ENCODE results near the gene SLC7A14.

SLC7A14 gene

DNA sequence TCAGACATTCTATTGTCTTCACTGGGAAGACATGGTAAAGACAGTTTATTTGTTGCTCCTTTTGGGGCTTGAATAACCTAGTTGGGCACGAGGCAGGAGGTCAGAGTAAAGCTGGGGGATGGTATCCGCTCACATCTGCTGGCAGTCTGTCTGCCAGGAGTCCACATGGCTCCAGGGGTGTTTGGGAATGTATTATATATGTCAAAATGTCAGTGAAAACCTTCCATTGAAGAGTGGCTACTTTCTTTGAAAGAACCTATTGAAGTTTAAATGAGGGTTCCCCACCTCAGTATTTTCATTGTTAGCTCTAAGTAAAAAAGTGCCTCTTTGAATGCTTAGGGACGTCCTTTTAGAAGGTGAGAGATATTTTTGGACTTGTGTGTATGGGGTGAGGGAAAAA is 98.8 kb downstream of the SLC7A14 start:
- TF ChIP-seq, protein P1, sequence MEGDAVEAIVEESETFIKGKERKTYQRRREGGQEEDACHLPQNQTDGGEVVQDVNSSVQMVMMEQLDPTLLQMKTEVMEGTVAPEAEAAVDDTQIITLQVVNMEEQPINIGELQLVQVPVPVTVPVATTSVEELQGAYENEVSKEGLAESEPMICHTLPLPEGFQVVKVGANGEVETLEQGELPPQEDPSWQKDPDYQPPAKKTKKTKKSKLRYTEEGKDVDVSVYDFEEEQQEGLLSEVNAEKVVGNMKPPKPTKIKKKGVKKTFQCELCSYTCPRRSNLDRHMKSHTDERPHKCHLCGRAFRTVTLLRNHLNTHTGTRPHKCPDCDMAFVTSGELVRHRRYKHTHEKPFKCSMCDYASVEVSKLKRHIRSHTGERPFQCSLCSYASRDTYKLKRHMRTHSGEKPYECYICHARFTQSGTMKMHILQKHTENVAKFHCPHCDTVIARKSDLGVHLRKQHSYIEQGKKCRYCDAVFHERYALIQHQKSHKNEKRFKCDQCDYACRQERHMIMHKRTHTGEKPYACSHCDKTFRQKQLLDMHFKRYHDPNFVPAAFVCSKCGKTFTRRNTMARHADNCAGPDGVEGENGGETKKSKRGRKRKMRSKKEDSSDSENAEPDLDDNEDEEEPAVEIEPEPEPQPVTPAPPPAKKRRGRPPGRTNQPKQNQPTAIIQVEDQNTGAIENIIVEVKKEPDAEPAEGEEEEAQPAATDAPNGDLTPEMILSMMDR (IDR thresholded peaks at IDR 0.05; ENCODE audit: low read depth, low read length, missing control alignments): no peak
- no peak for DNase-seq (ENCODE audit: low read depth)
- no peak overlapping the region for H3K4me3 ChIP-seq (ENCODE audit: low read depth, low read length)

DNA sequence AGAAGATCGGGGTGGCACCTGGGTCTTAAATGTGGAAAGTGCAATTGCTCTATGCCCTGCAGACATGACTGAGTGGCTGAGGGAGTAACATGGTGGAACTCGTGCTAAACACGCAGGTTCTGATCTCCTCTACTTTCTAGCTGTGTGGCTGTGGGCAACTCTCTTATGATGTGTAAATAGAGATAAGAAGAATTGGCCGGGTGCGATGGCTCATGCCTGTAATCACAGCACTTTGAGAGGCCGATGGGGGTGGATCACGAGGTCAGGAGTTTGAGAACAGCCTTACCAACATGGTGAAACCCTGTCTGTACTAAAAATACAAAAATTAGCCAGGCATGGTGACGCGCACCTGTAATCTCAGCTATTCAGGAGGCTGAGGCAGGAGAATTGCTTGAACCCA is 99.5 kb downstream of the SLC7A14 start:
- DNase-seq (ENCODE audit: low read depth): no peak
- TF ChIP-seq, protein P1 (IDR thresholded peaks at IDR 0.05; ENCODE audit: low read depth, low read length, missing control alignments): no peak
- no peak overlapping the region for H3K4me3 ChIP-seq (ENCODE audit: low read depth, low read length)

DNA sequence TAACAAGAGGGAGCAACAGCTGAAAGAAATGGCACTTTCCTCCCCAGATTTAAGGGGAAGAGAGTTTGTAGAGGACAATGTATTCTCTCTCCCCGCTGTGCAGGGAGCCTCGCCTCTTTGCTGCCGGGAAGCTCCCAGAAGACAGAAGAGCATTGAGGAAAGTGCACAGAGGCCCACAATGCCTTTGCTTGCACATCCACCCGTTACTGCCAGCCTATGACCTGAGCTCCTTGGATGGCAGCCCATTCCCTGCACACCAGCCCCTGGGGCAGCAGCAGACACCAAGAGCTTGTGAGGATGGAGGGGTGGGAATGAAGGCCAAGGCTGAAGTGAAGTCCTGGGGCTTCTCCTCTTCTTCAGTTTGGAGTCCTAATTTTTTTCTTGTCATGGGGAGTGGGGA is 100.2 kb downstream of the SLC7A14 start:
- no peak overlapping the region for H3K4me3 ChIP-seq (ENCODE audit: low read depth, low read length)
- no peak for DNase-seq (ENCODE audit: low read depth)
- TF ChIP-seq, protein P1 (IDR thresholded peaks at IDR 0.05; ENCODE audit: low read depth, low read length, missing control alignments): no peak

DNA sequence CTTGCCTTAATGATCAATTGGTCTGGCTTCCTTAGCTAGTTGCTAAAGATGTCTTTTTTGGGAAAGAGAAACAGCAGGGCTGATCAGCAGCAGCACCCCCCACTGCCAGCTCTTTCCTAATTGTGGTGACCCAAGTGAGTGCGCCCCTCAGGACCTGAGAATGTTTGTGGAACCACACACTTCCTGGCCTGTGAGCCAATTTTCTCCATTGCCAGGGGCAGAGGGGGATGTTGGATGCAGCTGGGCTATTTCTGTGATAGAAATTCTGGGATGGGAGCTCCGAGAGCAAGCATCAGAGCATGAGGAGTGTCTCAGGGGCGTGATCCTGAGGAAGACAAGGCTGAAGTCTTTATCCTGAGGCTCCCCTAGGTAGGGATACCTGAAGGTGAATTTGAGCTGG is 100.6 kb downstream of the SLC7A14 start:
- DNase-seq (ENCODE audit: low read depth): no peak
- TF ChIP-seq, protein P1 (IDR thresholded peaks at IDR 0.05; ENCODE audit: low read depth, low read length, missing control alignments): no peak
- H3K4me3 ChIP-seq (ENCODE audit: low read depth, low read length): no peak overlapping the region

DNA sequence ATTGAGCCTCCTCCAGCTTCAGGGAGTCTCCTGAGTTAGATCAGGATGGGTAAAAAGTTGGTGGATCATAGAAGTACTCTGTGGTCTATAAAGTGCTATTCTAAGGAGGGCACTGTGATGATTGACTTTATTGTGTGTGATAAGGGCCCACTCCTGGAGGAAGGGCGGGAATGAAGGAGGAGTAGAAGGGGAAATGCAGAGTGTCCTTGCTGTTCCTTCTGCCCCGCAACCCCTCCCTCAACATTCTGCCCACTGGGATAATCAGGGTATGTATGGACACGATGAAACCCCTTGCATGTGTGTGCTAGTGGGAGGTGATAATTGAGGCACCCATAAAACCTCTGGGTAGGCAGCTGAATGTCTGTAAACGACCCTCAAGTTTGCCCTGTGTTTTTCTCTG is 101.0 kb downstream of the SLC7A14 start:
- DNase-seq (ENCODE audit: low read depth): no peak
- no peak overlapping the region for H3K4me3 ChIP-seq (ENCODE audit: low read depth, low read length)
- TF ChIP-seq, protein P1 (IDR thresholded peaks at IDR 0.05; ENCODE audit: low read depth, low read length, missing control alignments): no peak

DNA sequence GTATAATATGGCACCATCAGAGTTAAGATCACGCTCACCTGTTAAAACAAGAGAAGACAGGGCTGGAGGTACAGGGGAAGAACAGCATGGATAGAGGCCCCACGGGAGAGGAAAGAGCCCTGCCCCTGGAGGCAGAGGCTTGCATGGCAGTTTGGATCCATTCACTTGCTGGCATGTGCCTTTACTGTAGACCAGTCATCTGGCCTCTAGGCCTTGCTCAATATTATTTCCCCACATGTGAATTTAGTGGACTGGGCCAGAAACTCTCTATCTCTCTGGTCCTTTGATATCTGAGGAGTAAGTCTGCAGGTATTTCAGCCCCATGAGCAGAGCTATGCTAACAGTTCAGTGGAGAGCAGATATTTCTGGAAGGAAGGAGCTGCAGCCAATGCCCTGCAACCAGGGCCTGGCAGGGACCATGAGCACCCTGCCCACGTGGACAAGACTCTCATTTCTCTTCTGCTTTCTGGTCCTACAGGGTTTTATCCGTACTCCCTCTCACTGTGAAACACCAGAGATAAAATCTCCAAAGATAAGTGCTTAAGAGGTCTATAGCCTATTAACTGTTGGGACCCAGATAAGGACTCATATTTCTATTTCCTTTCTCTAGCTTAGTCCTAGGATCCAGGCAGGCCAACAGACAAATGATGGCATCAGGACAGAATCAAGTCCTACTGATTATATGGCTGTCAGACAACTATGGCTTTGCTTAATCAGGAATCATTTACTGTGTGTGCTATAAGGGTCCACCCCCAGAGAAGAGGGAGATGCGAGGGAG is 102.2 kb downstream of the SLC7A14 start:
- TF ChIP-seq, protein P1 (IDR thresholded peaks at IDR 0.05; ENCODE audit: low read depth, low read length, missing control alignments): peak; percentile 61
- no peak overlapping the region for H3K4me3 ChIP-seq (ENCODE audit: low read depth, low read length)
- no peak for DNase-seq (ENCODE audit: low read depth)

DNA sequence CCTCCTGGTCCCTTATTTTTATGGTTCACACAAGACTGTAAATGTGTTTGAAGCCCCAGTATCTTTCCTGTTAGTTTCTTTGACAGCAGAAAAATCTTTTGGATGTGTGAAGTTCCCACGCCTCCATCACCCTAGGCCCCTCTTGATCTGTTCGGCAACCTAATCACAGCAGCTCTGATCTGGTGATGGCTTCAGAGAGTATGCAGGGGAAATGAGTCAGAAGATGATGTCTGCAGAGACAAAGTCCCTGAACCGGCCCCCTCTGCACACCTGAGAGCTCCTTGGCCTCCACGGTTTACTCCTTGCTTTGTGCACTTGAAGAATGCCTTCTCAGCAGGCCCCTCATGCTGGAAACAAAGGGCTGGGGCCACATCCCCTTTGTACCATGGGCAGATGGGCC is 103.7 kb downstream of the SLC7A14 start:
- no peak overlapping the region for H3K4me3 ChIP-seq (ENCODE audit: low read depth, low read length)
- DNase-seq (ENCODE audit: low read depth): no peak
- TF ChIP-seq, protein P1 (IDR thresholded peaks at IDR 0.05; ENCODE audit: low read depth, low read length, missing control alignments): no peak

Data from GM12864 (cell line).